Measurements from ENCODE around the gene TMEM202. TPM values are rescaled to one million over a fixed set of nuclear protein-coding genes. Genes with fewer than 3 reads are reported as not detected.
"Not testable (repeated sequence)": the region's sequence is repeated elsewhere in the genome, so short reads cannot be mapped to it uniquely, and the experiment has no call there.

The TMEM202 gene
- total RNA-seq, 1 donor from 2014 or later = not detected

DNA sequence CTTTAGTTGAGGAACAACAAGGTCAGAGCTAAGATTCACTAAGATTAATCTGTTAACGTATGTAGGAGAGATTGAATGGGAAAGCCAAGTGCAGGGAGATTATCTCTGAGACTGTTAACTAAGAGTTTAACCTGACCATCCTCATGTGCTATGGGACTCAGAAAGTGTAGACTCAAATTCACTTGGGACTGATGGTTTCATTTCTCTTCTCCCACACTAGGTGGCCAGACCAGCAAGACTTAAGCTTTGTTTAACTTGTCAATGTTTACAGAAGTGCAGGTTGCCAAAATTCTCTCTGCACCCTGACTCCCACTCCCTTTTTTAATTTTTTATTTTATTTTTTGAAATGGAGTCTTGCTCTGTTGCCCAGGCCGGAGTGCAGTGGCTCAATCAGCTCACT is 16.0 kb upstream of the TMEM202 start:
- Histone ChIP-seq H3K27ac (no peak overlapping the region), H3K36me3 (no peaks in the 10 kb centered on the region), H3K27me3 (ENCODE audit: low read depth) (no peaks in the 10 kb centered on the region), H3K9me3 (no peaks in the 10 kb centered on the region), H3K4me1 (peaks cover 1% of the 10 kb centered on the region), H3K4me3 (no peak overlapping the region)
- TF ChIP-seq, protein P1, sequence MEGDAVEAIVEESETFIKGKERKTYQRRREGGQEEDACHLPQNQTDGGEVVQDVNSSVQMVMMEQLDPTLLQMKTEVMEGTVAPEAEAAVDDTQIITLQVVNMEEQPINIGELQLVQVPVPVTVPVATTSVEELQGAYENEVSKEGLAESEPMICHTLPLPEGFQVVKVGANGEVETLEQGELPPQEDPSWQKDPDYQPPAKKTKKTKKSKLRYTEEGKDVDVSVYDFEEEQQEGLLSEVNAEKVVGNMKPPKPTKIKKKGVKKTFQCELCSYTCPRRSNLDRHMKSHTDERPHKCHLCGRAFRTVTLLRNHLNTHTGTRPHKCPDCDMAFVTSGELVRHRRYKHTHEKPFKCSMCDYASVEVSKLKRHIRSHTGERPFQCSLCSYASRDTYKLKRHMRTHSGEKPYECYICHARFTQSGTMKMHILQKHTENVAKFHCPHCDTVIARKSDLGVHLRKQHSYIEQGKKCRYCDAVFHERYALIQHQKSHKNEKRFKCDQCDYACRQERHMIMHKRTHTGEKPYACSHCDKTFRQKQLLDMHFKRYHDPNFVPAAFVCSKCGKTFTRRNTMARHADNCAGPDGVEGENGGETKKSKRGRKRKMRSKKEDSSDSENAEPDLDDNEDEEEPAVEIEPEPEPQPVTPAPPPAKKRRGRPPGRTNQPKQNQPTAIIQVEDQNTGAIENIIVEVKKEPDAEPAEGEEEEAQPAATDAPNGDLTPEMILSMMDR (IDR thresholded peaks at IDR 0.05) = peak; percentile 11
- intact Hi-C loops (cut with DNase I) = no loop called here
- no peak for DNase-seq
- ATAC-seq = no peak

DNA sequence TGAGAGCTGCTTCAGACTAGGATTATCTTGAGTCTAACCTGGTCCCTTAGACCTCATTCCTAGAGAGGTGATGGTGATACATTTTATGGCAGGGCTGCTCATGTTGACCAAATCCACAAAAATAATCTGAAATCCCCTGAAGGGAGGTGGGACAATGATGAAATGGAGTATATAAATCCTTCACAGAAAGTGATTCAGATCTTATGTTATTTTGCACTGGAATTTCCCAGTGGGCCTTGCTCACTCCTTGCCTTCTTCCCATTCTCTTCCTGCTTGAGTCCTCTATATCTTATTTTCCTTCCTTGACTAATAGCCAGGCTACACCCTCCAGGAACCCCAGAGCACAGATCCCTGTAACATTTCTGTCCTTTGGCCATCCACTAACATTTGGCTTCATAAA is 10.4 kb upstream of the TMEM202 start:
- Histone ChIP-seq H3K4me1 (no peaks in the 10 kb centered on the region), H3K36me3 (no peaks in the 10 kb centered on the region), H3K9me3 (no peaks in the 10 kb centered on the region), H3K27me3 (ENCODE audit: low read depth) (no peaks in the 10 kb centered on the region), H3K4me3 (no peak overlapping the region), H3K27ac (no peak overlapping the region)
- intact Hi-C loops (cut with DNase I) = no loop called here
- ATAC-seq (no peak), DNase-seq (no peak)
- TF ChIP-seq, protein P1 (IDR thresholded peaks at IDR 0.05) = no peak

DNA sequence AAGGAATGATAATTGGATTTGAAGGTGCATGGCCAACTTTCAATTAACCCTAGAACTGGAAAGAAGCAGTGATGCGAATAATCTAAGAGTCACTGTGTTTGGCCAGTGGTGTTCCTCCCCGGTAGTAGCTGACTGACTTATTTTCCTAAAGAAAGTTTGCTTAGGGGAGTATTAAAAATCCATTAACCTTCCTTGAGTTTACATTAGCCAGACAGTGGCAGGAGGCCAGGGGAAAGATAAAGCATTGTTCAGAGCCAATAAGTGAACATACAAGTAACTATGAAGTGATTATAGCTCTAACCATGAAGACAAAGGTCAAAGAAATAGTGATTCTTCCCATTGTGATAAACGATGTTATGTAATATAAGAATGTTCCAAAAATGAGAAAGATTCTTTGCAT is 8.9 kb upstream of the TMEM202 start:
- no peak for ATAC-seq
- TF ChIP-seq, protein P1 (IDR thresholded peaks at IDR 0.05) = no peak
- Histone ChIP-seq H3K9me3 (no peaks in the 10 kb centered on the region), H3K36me3 (no peaks in the 10 kb centered on the region), H3K4me1 (no peaks in the 10 kb centered on the region), H3K27ac (no peak overlapping the region), H3K27me3 (ENCODE audit: low read depth) (no peaks in the 10 kb centered on the region), H3K4me3 (no peak overlapping the region)
- intact Hi-C loops (cut with DNase I) = no loop called here
- DNase-seq = no peak

DNA sequence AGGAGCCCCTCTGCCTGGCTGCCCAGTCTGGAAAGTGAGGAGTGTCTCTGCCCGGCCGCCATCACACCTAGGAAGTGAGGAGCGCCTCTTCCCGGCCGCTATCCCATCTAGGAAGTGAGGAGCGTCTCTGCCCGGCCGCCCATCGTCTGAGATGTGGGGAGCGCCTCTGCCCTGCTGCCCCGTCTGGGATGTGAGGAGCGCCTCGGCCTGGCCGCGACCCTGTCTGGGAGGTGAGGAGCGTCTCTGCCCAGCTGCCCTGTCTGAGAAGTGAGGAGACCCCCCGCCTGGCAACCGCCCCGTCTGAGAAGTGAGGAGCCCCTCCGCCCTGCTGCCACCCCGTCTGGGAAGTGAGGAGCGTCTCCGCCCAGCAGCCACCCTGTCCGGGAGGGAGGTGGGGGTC is 1.8 kb upstream of the TMEM202 start:
- H3K27ac ChIP-seq; H3K4me3 ChIP-seq; H3K27me3 ChIP-seq (ENCODE audit: low read depth); intact Hi-C loops (cut with DNase I); ATAC-seq; H3K9me3 ChIP-seq; H3K36me3 ChIP-seq; DNase-seq; H3K4me1 ChIP-seq: not testable (repeated sequence)

DNA sequence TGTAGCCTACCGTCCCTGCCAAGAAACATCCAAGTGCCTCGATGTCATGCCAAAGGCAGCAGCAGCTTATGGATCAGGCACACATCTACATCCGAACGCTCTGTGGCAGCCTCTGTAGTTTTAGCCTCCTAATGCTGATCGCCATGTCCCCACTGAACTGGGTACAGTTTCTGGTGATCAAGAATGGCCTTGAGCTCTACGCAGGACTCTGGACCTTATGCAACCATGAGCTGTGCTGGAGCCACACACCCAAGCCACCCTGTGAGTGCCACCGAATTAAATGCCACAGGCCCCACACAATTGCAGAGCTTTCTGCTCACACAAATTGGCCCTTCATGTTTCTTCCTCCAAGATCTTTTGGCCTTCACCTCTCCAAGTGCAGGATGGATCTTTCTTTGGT is 543 bp downstream of the TMEM202 start:
- no peaks in the 10 kb centered on the region for H3K27me3 ChIP-seq (ENCODE audit: low read depth)
- no peaks in the 10 kb centered on the region for H3K36me3 ChIP-seq
- TF ChIP-seq, protein P1 (IDR thresholded peaks at IDR 0.05) = no peak
- H3K9me3 ChIP-seq = no peaks in the 10 kb centered on the region
- intact Hi-C loops (cut with DNase I) = no loop called here
- H3K4me1 ChIP-seq = no peaks in the 10 kb centered on the region
- no peak for DNase-seq
- no peak for ATAC-seq
- H3K27ac ChIP-seq = no peak overlapping the region
- H3K4me3 ChIP-seq = no peak overlapping the region

DNA sequence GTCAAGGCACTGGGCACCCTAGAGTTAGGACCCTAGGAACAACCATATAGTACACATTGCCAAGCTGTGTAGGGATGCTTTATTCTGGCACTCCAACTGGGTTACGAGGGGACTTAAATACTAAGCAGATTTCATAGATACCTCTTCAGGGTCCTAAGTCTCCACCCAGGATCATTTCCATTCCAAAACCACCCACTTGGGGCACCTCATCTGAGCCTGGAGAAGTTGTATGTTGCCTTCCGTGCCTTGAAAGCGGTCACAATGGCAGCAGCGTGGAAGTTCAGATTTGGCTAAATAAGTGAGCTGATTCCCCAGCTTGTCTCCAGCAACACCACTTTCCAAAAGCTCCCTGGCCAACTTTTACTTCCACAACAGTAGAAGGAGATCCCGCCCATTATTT is 4.6 kb downstream of the TMEM202 start:
- Histone ChIP-seq H3K4me1 (no peaks in the 10 kb centered on the region), H3K27me3 (ENCODE audit: low read depth) (peaks cover 4% of the 10 kb centered on the region), H3K36me3 (no peaks in the 10 kb centered on the region), H3K27ac (no peak overlapping the region), H3K4me3 (no peak overlapping the region), H3K9me3 (no peaks in the 10 kb centered on the region)
- DNase-seq (no peak), ATAC-seq (no peak)
- TF ChIP-seq, protein P1 (IDR thresholded peaks at IDR 0.05) = no peak
- intact Hi-C loops (cut with DNase I) = no loop called here
